DOHH2 (cell line): ENCODE measurements around the gene HELZ.

Experiments used
- CTCF ChIP-seq: fragments of 200-600 bp; sonication (generic); IDR thresholded peaks from one replicate; pipeline ENCODE4 v1.5.1; 2014; ENCODE audit warnings: antibody characterized with exemption, mild to moderate bottlenecking, low read depth, low read length; ENCODE audit not compliant: poor library complexity, severe bottlenecking
- EZH2phosphoT487 ChIP-seq: fragments of 200-600 bp; sonication (generic); IDR thresholded peaks from 2 replicates; pipeline ENCODE4 v1.6.1; 2017; ENCODE audit warnings: borderline replicate concordance, mild to moderate bottlenecking, antibody characterized with exemption, low read length, moderate library complexity, mixed read lengths

DNA sequence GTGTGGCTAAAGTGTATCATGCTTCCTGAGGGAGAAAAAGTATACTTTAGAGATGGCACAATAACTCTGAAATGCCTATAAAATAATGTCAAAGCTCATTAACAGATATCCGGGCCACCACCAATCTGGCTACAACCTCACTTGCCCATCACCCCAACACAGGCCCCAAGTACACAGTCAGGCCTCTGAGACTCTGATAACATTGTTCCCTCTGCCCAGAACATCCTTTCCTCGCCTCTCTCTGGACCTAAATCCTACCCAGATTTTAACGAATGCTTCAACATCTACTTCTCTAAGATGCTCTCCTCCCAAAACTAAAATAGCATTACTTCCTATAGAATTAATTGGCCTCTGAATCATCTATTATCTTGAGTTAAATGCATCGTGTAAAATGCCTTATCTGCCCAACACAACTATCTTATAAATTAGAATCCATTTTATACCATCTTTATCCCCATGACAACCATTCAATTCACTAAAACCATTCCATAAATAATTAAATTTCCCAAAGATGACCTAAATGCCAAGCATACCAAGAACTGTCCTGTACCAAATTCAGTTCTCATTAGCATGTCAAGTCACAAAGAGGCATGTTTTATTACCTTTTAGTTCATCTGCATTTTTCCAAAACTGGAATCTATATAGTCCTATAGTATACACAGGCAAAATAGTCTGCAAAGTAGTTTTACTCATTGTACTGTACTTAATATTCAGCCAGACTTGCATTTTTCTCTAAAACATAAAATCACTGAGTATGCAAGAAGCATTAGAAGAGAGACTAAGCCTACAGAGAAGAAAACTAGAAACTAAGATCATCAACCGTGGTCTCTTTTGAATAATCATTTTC is 15.7 kb downstream of the HELZ start:
- TF ChIP-seq CTCF: no peak
- no peak for TF ChIP-seq EZH2phosphoT487
